NT2/D1 (cell line): ENCODE measurements around the gene HCFC1.
A peak's percentile ranks its signal among the peaks of the same experiment; 100 is the strongest.

ENCODE experiments used
- DNase-seq: peaks from one replicate; pipeline ENCODE4 v3.0.0-alpha.2; 2011; ENCODE audit warnings: low read depth, low spot score
- H3K27me3 ChIP-seq: 2 replicates; pipeline ENCODE4 v1.6.0; 2011; ENCODE audit warnings: mild to moderate bottlenecking; ENCODE audit not compliant: insufficient read length, insufficient read depth
- H3K36me3 ChIP-seq: 2 replicates; pipeline ENCODE4 v1.6.1; 2011; ENCODE audit warnings: mild to moderate bottlenecking, low read length, mixed read lengths; ENCODE audit not compliant: insufficient read depth, insufficient read length
- H3K4me1 ChIP-seq: 2 replicates; pipeline ENCODE4 v1.5.1; 2011; ENCODE audit not compliant: insufficient read depth, insufficient read length
- H3K4me3 ChIP-seq: 2 replicates; pipeline ENCODE4 v1.5.1; 2011; ENCODE audit warnings: low read depth; ENCODE audit not compliant: insufficient read length
- H3K9ac ChIP-seq: 2 replicates; pipeline ENCODE4 v1.6.0; 2011; ENCODE audit warnings: low read depth; ENCODE audit not compliant: insufficient read length
- H3K9me3 ChIP-seq: 2 replicates; pipeline ENCODE4 v1.5.1; 2011; ENCODE audit warnings: mild to moderate bottlenecking, low read length; ENCODE audit not compliant: insufficient read depth
- SUZ12 ChIP-seq: IDR thresholded peaks from 2 replicates; pipeline ENCODE4 v1.6.1; 2011; ENCODE audit not compliant: insufficient read length, insufficient read depth; ENCODE audit errors: extremely low read depth
- YY1 ChIP-seq: IDR thresholded peaks from 2 replicates; pipeline ENCODE4 v1.6.1; 2011; ENCODE audit not compliant: insufficient read length, insufficient read depth
- ZNF274 ChIP-seq: IDR thresholded peaks from 2 replicates; pipeline ENCODE4 v1.6.1; 2011; ENCODE audit warnings: mild to moderate bottlenecking, low read depth, low read length

The HCFC1 gene

DNA sequence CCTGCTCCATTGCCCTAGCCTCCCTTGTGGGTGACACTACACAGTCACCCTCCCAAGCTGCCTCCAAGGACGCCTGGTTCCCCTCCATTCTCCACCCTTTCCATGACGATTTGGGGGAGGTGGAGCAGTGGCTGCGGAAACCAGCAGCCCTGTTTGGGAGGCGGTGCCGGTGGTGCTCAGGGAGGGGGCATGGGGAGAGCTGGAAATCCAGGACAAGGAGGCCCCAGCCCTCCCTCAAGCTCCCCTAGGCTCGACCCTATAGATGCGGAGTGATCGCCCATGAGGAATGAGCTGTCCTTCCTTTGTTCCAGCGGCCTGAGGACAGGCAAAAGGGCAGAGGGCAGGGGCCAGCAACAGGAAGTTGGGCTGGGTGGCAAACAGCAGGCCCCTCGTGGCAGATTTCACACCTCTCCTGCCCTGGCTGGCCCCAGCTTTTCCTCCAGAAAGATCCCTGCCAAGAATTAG lies 23.6 kb downstream of the HCFC1 start:
- peaks cover 7% of the 10 kb centered on the region for H3K4me1 ChIP-seq
- no peaks in the 10 kb centered on the region for H3K9me3 ChIP-seq
- H3K9ac ChIP-seq = no peak overlapping the region
- H3K36me3 ChIP-seq = peaks cover 52% of the 10 kb centered on the region
- no peak overlapping the region for H3K4me3 ChIP-seq
- TF ChIP-seq ZNF274 (no peak), SUZ12 (no peak), YY1 (no peak)
- no peak for DNase-seq
- no peaks in the 10 kb centered on the region for H3K27me3 ChIP-seq

DNA sequence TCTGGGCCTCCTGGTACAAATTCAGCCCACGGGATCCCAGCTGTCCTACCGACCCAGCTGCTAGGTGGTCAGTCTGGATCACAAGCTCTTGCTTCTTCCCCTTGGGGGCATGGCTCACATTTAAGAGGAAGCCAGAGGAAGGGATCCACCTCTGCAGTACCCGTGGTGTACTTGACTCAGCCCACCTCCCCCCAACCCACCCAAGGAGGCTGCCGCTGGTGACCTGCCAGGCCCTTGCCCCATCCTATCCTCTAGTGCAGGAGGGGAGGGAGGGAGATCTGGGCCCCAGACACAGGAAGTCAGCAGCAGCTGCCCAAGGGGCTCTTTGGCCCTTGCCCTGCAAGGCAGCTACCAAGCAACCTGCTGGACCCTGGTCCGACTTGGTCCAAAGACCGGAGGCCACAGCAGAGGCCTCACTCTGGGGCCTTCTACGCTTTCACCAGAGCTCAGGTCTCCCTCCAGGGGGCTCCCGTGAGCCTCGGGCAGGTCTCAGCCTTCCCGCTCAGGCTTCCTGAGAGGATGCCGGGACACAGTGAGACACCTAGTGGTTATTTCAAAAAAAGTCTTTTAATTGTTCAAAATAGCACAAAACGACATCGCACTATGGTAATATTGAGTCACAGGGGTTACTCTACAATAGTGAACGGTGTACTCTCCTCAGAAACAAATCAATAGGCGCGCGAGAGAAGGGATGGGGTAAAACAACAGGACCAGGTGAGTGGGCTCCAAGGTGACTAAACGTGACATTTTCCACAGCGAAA lies 24.4 kb downstream of the HCFC1 start:
- Histone ChIP-seq H3K9me3 (no peaks in the 10 kb centered on the region), H3K36me3 (peaks cover 43% of the 10 kb centered on the region), H3K4me3 (no peak overlapping the region), H3K27me3 (no peaks in the 10 kb centered on the region), H3K9ac (peak overlapping the region; percentile 10), H3K4me1 (peaks cover 7% of the 10 kb centered on the region)
- DNase-seq = no peak
- TF ChIP-seq ZNF274 (no peak), YY1 (no peak), SUZ12 (no peak)

DNA sequence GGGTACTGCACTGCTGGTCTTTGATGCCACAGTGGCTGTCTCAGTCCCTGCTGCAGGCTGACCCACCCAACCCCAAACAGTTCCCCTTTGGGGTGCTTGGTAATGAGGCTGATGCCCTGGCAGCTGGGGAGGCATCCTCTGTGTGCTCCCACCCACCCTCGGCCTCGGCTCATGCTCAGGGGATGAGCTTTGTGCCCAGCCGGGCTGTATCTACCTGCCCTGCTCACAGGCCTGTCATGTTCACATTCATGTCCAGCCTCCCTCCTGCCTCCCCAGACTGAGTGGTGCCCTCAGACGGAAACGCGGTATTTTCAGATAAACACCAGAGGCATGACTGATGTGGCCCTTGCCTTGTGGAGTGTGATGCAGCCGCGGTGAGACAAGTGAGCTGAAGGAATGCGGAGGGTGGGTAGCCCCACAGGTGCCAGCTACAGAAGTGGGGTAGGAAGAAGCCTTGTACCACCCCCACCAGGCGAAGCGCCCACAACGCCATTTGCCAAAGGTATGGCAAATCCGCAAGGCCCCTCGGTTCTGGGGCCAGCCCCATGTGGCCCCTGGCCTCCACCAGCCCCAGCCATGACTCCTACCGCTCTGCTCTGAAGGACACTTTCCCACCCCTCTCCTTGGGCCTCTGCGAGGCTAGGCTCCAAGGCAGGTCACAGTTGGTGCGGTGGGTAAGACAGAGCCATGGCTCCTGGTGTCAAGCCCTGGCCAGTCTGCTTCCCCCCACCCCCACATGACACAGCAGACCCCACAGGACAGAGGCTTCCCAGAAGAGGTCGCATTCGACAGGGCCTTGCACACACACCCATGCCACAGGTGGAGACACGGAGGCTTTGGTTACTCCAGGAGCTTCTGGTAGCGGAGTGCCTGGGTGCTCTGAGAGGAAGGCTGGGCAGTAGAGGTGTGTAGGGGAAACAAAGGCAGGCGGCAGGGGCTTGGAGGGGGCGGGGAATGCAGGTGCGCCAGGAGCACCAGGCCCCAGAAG lies 25.4 kb downstream of the HCFC1 start:
- Histone ChIP-seq H3K27me3 (no peaks in the 10 kb centered on the region), H3K36me3 (peaks cover 34% of the 10 kb centered on the region), H3K4me3 (no peak overlapping the region), H3K9me3 (no peaks in the 10 kb centered on the region), H3K9ac (no peak overlapping the region), H3K4me1 (peaks cover 7% of the 10 kb centered on the region)
- no peak for TF ChIP-seq ZNF274
- no peak for TF ChIP-seq YY1
- TF ChIP-seq SUZ12 = no peak
- DNase-seq = no peak

DNA sequence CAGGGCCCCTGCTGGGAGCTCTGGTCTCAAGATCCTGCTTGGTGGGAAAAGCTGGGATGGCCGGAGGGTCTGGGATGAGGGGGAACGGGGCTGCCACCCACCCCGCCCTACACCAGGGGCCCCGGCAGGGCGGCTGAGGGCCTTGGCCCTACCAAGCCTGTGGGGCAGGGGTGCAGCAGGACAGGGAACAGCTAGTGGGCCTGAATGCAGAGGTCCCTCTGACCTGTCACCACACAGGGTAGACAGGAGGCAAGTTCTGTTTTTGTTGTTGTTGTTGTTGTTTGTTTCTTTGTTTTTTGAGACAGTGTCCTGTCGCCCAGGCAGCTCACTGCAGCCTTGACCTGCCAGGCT lies 26.8 kb downstream of the HCFC1 start:
- no peak overlapping the region for H3K9ac ChIP-seq
- H3K27me3 ChIP-seq = no peaks in the 10 kb centered on the region
- no peaks in the 10 kb centered on the region for H3K9me3 ChIP-seq
- H3K36me3 ChIP-seq = peaks cover 21% of the 10 kb centered on the region
- no peak for TF ChIP-seq ZNF274
- no peak for TF ChIP-seq YY1
- no peak for TF ChIP-seq SUZ12
- no peak overlapping the region for H3K4me3 ChIP-seq
- peaks cover 10% of the 10 kb centered on the region for H3K4me1 ChIP-seq
- no peak for DNase-seq

DNA sequence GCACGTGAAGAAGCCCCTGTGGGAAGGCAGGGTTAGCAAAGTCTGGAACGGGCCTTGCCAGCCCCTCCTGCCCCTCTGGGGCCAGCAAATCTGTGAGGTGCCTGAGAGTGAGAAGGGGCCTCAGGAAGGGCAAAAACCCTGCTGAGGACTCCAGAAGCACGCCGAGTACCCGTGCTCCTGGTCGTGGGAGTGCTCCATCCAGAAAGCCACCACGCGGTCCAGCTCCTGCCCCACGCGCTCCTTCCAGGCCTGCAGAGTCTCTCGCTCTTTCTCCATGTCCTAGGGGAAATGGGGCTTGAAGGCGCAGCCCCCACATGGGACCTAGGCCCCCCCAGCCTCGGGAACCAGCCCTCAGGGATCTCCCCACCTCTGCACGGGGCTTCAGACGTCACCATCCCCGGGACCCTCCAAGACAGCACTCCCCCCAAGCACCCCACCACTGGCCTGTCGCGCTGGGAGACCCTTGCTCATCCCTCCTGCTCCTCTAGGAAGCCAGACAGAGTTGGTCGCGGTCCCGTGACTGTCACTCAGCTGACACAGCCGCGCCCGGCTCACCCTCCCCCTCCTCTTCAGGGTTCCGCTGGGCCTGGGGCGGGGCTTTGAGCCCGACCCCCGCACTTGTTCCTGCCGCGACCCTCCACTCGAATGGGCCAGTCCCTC lies 27.3 kb downstream of the HCFC1 start, which contains the start of gene RENBP:
Gene RENBP, minus strand, starts transcription at position 504 of the 660 bp plus-strand sequence. Its CDS starts 33 bp downstream, at position 471.
- Histone ChIP-seq H3K4me3 (no peak within 1 kb of the TSS), H3K27me3 (no peaks in the 10 kb centered on the region), H3K9ac (peak within 1 kb of the TSS; percentile 32), H3K9me3 (no peaks in the 10 kb centered on the region), H3K36me3 (peaks cover 16% of the 10 kb centered on the region), H3K4me1 (peaks cover 10% of the 10 kb centered on the region)
- TF ChIP-seq ZNF274 = no peak
- TF ChIP-seq YY1 = no peak
- no peak for TF ChIP-seq SUZ12
- no peak for DNase-seq

DNA sequence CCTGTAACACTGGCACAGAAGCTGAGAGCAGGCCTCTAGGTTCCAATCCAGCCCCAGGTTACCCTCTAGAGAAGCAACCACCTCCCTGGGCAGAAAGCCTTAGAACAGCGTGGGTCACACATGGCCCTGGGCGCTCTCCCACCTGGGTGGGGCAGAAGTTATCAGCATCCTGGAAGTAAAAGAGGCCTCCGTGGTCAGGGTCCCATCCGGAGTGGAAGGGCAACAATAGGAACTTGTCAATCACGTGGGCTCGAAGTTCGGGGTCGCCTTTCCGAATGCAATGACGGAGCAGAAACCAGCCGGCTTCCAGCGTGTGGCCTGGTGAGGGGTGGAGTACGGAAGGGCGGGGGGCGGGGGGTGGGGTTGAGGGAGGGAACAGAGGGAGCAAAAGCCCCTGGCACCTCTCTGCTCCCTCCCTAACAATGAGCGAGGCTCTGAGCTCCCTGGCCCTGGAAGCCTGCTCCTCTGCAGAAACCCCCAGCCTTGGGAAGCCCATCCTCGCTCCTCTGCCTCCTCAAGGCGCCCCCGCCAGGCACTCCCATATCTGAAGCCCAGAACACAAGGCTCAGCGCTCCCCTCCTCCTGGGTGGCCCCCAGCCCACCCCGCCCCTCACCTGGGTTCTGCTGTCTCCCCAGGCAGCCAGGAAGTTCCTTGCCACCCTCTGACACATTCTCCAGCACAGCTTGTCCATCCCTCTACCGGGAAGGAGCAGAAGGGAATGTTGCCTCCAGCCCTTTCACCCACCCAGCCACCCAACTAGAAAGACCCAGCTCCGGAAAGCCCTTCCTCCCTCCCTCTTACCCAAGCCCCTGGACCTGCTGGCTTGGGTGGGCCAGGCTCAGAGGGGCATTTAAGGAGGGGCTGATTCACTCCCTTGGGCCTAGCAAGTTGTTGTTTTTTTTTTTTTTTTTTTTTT lies 30.0 kb downstream of the HCFC1 start:
- TF ChIP-seq ZNF274 (no peak), YY1 (no peak), SUZ12 (no peak)
- Histone ChIP-seq H3K36me3 (peaks cover 4% of the 10 kb centered on the region), H3K9me3 (no peaks in the 10 kb centered on the region), H3K4me1 (peaks cover 6% of the 10 kb centered on the region), H3K27me3 (no peaks in the 10 kb centered on the region), H3K9ac (peak overlapping the region; percentile 32), H3K4me3 (no peak overlapping the region)
- no peak for DNase-seq
